ENCODE data around the gene NDUFB7.
"Not testable (repeated sequence)": the region's sequence is repeated elsewhere in the genome, so short reads cannot be mapped to it uniquely, and the experiment has no call there.

Gene NDUFB7

GRCh38 chr19:14582894-14583340 is 11.1 kb upstream of the NDUFB7 start, which contains the start of gene CLEC17A:
TSS of gene CLEC17A (plus strand) at chr19:14583084. CDS start at chr19:14583161, 77 bp downstream.
- peaks cover 1% of the 10 kb centered on the region for H3K27me3 Mint-ChIP-seq

DNA sequence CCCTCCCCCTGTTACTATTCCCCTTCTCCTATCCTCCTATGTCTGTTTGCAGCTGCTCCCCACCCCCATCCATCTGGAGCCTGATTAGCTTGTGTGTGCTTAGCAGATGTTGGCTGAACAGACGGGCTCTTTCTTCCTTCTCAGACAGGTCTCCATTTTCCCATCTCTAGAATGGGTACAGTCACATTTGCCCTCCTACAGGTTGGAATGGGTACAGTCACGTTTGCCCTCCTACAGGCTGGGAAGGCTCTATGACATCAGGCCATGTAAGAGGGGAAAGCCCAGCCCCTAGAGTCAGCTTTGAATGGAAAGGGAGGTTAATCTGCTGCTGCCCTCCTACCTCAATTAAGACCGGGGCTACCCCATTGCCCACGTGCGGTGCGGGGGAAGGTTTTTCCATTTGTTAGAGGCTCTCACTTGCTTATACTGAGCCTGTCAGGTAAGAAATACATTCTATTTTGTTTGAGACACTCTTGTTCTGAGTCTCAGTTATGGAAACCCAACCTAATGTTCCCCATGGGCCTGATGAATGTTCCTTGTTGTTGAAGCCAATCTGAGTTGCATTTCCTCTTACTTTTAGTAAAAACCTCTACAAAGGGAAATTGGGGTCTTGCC is 8.9 kb upstream of the NDUFB7 start:
- Mint-ChIP-seq H3K27me3 (no peaks in the 10 kb centered on the region), H3K36me3 (no peaks in the 10 kb centered on the region), H3K4me3 (no peak overlapping the region), H3K9me3 (no peaks in the 10 kb centered on the region), H3K4me1 (peaks cover 7% of the 10 kb centered on the region), H3K27ac (peak overlapping the region; percentile 12)

More at GRCh38 chr19:14582894-14583340, 11.1 kb upstream of the NDUFB7 start, which contains the start of gene CLEC17A:
- Mint-ChIP-seq H3K4me3 (no peak within 1 kb of the TSS), H3K27ac (peak within 1 kb of the TSS; percentile 51), H3K9me3 (no peaks in the 10 kb centered on the region), H3K36me3 (no peaks in the 10 kb centered on the region), H3K4me1 (peaks cover 7% of the 10 kb centered on the region)

GRCh38 chr19:14577885-14578427 is 6.1 kb upstream of the NDUFB7 start:
- Mint-ChIP-seq H3K27ac (peak overlapping the region; percentile 73), H3K27me3 (no peaks in the 10 kb centered on the region), H3K36me3 (no peaks in the 10 kb centered on the region), H3K9me3 (no peaks in the 10 kb centered on the region), H3K4me3 (no peak overlapping the region), H3K4me1 (peaks cover 9% of the 10 kb centered on the region)

DNA sequence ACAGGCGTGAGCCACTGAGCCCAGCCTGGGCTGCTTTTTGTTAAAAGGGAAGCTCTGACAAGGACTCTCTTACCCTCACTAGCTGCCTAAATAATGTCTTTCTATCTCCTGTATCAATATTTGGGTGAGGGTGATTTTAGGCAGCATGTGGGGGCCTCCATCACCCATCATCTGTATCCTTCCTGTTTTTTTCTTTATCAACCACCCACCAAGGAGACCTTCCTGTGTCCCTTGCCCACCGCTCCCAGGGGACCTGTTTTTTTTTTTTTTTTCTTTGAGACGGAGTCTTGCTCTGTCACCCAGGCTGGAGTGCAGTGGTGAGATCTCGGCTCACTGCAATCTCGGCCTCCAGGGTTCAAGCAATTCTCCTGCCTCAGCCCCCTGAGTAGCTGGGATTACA is 5.4 kb upstream of the NDUFB7 start:
- no peak overlapping the region for H3K27ac Mint-ChIP-seq
- no peaks in the 10 kb centered on the region for H3K27me3 Mint-ChIP-seq
- no peak overlapping the region for H3K4me3 Mint-ChIP-seq
- H3K9me3 Mint-ChIP-seq: no peaks in the 10 kb centered on the region
- H3K36me3 Mint-ChIP-seq: no peaks in the 10 kb centered on the region
- H3K4me1 Mint-ChIP-seq: peaks cover 9% of the 10 kb centered on the region

DNA sequence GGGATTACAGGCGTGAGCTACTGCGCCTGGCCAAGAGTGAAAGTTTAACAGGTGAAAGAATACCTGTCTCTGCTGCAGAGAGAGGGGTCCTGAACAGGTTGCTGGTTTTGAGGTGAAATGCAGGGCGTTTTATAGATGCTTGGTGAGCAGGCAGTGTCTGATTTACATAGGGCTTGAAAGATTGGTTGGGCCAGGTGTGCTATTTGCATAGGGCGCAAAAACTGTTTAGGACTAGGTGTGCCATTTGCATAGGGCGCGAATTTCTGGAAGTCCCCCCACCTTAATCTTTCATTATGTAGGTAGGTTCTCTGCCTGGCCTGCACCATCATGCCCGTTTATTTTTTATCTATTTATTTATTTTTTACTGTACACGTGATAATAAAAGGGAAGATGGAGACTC is 4.5 kb upstream of the NDUFB7 start:
- Mint-ChIP-seq H3K36me3 (peaks cover 2% of the 10 kb centered on the region), H3K4me3 (no peak overlapping the region), H3K9me3 (no peaks in the 10 kb centered on the region), H3K4me1 (peaks cover 13% of the 10 kb centered on the region), H3K27ac (no peak overlapping the region), H3K27me3 (no peaks in the 10 kb centered on the region)

- peaks cover 2% of the 10 kb centered on the region for H3K36me3 Mint-ChIP-seq
- no peak overlapping the region for H3K4me3 Mint-ChIP-seq
- peaks cover 19% of the 10 kb centered on the region for H3K4me1 Mint-ChIP-seq
- no peak overlapping the region for H3K27ac Mint-ChIP-seq
- H3K27me3 Mint-ChIP-seq: no peaks in the 10 kb centered on the region
- no peaks in the 10 kb centered on the region for H3K9me3 Mint-ChIP-seq
These were observed 3.6 kb upstream of the NDUFB7 start for GRCh38 chr19:14575428-14575980.

GRCh38 chr19:14570864-14571527 is 870 bp downstream of the NDUFB7 start:
- Mint-ChIP-seq H3K27ac (no peak overlapping the region), H3K4me3 (peak overlapping the region; percentile 96), H3K4me1 (peaks cover 45% of the 10 kb centered on the region), H3K9me3 (no peaks in the 10 kb centered on the region), H3K36me3 (peaks cover 2% of the 10 kb centered on the region), H3K27me3 (no peaks in the 10 kb centered on the region)

GRCh38 chr19:14567079-14567478 is 4.8 kb downstream of the NDUFB7 start:
- no peaks in the 10 kb centered on the region for H3K27me3 Mint-ChIP-seq
- H3K27ac Mint-ChIP-seq: no peak overlapping the region
- no peak overlapping the region for H3K4me3 Mint-ChIP-seq
- H3K4me1 Mint-ChIP-seq: peaks cover 42% of the 10 kb centered on the region
- H3K9me3 Mint-ChIP-seq: no peaks in the 10 kb centered on the region
- H3K36me3 Mint-ChIP-seq: peaks cover 4% of the 10 kb centered on the region

GRCh38 chr19:14566712-14567077 is 5.2 kb downstream of the NDUFB7 start:
- Mint-ChIP-seq H3K4me1 (peaks cover 44% of the 10 kb centered on the region), H3K36me3 (peaks cover 4% of the 10 kb centered on the region), H3K27me3 (no peaks in the 10 kb centered on the region), H3K4me3 (no peak overlapping the region), H3K27ac (no peak overlapping the region), H3K9me3 (no peaks in the 10 kb centered on the region)

DNA sequence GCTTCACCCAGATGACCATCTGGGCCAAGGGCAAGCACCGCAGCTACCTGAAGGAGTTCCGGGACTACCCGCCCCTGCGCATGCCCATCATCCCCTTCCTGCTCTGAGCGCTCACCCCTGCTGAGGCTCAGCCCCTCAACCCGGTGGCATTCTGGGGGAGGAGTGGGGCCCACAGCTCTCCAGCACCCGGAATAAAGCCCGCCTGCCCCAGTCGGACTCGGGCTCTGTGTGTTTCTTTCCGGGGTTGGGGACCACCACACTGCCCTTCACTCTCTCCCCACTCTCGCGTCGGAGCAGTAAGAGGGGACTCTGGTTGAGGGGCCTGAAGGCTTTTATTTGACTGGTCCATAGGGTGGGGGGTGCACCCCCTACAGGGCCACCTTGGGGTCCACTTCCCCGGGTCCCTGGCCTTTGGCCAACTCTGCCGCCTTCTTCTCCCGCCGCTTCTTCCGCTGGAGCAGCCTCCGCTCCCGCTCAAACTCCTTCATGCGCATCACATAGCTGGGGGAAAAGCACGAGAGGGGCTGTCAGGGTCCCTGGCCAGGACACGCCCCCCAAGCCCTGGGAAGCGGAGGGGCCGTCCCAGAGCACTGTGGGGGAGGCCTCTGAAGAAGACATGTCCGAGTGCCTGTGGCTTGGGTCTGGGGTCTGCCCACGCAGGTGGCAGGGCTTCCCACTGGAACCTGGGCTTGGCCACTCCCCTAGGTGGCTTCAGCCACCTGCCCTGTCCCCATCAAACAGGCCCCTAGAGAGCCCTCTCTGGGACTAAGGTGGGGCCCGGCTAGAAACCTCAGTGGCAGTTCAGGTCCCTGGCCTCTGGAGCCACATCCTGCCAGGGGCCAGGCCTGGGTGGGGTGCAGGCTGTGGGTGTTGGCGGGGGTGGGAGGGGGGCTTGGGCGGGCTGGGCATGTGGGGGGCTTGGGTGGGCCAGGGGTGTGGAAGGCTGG is 5.8 kb downstream of the NDUFB7 start:
- H3K4me1 Mint-ChIP-seq: peaks cover 40% of the 10 kb centered on the region

DNA sequence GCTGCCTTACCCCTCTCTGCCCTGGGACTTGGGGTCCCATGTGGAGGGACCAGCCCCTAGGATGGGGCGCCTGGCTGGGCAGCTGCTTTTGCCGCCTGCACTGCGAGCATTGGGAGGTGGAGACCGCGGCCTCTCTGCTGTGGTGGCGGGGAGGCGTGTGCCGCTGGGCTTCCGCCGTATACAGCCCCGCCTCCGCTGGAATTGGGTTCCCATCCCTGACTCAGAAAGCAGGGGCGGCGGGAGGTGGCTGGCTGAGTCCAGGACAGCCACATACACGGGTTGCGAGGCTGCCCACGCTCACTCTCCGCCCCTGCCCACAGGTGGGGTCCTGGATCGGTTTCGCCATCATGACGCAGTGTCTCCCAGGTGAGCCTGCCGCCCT is 6.6 kb downstream of the NDUFB7 start:
- Mint-ChIP-seq H3K4me3 (no peak overlapping the region), H3K9me3 (no peaks in the 10 kb centered on the region), H3K27me3 (no peaks in the 10 kb centered on the region), H3K36me3 (peaks cover 3% of the 10 kb centered on the region), H3K27ac (no peak overlapping the region), H3K4me1 (peaks cover 38% of the 10 kb centered on the region)

More for the DNA sequence above, 5.8 kb downstream of the NDUFB7 start:
- peaks cover 3% of the 10 kb centered on the region for H3K36me3 Mint-ChIP-seq
- H3K4me3 Mint-ChIP-seq: no peak overlapping the region
- no peaks in the 10 kb centered on the region for H3K27me3 Mint-ChIP-seq
- no peak overlapping the region for H3K27ac Mint-ChIP-seq
- no peaks in the 10 kb centered on the region for H3K9me3 Mint-ChIP-seq

DNA sequence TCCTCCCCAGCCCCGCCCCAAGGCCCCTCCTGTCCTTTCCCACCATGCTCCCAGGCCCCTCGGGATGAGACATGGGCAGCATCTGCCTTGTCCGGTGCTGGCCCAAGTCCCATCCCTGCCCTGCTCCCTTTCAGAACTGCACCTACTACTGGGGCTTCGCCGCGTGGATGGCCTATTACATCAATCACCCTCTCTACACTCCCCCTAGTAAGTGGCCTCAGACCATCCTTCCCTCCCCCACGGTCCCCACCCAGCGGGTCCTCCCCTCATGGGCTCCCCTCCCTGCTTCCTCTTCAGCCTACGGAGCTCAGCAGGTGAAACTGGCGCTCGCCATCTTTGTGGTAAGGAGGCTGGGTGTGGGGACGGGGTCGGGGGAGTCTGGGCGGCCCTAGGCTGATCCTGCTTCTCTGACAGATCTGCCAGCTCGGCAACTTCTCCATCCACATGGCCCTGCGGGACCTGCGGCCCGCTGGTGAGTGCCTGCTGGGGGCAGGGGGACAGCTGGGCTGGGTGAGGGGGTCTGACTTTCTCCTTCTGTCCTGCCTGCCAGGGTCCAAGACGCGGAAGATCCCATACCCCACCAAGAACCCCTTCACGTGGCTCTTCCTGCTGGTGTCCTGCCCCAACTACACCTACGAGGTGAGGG is 7.1 kb downstream of the NDUFB7 start:
- H3K9me3 Mint-ChIP-seq, H3K4me3 Mint-ChIP-seq, H3K27me3 Mint-ChIP-seq, H3K27ac Mint-ChIP-seq, H3K36me3 Mint-ChIP-seq: not testable (repeated sequence)
- H3K4me1 Mint-ChIP-seq: peaks cover 38% of the 10 kb centered on the region

GRCh38 chr19:14563989-14564651 is 7.7 kb downstream of the NDUFB7 start:
- H3K27ac Mint-ChIP-seq: peak overlapping the region; percentile 55
- no peak overlapping the region for H3K4me3 Mint-ChIP-seq
- peaks cover 3% of the 10 kb centered on the region for H3K36me3 Mint-ChIP-seq
- no peaks in the 10 kb centered on the region for H3K27me3 Mint-ChIP-seq
- H3K9me3 Mint-ChIP-seq: no peaks in the 10 kb centered on the region
- peaks cover 32% of the 10 kb centered on the region for H3K4me1 Mint-ChIP-seq

GRCh38 chr19:14563590-14563926 is 8.3 kb downstream of the NDUFB7 start:
- H3K27me3 Mint-ChIP-seq: no peaks in the 10 kb centered on the region
- H3K27ac Mint-ChIP-seq: no peak overlapping the region
- peaks cover 30% of the 10 kb centered on the region for H3K4me1 Mint-ChIP-seq

More at GRCh38 chr19:14563590-14563926, 8.3 kb downstream of the NDUFB7 start:
- Mint-ChIP-seq H3K4me3 (no peak overlapping the region), H3K9me3 (no peaks in the 10 kb centered on the region), H3K36me3 (peaks cover 3% of the 10 kb centered on the region)
